ENCODE measurements around the gene MPHOSPH9. TPM values are rescaled to one million over a fixed set of nuclear protein-coding genes. Genes with fewer than 3 reads are reported as not detected.
"Not testable (repeated sequence)": the region's sequence is repeated elsewhere in the genome, so short reads cannot be mapped to it uniquely, and the experiment has no call there.

MPHOSPH9 gene
- total and polyA plus RNA-seq, 8 donors = 3.3 to 13.4 (median 6.8) TPM

GRCh38 chr12:123229051-123229450 lies 3.9 kb downstream of the MPHOSPH9 start:
- intact Hi-C loops (cut with DNase I) = no loop called here
- ATAC-seq = no peak
- no peaks in the 10 kb centered on the region for H3K36me3 ChIP-seq

DNA sequence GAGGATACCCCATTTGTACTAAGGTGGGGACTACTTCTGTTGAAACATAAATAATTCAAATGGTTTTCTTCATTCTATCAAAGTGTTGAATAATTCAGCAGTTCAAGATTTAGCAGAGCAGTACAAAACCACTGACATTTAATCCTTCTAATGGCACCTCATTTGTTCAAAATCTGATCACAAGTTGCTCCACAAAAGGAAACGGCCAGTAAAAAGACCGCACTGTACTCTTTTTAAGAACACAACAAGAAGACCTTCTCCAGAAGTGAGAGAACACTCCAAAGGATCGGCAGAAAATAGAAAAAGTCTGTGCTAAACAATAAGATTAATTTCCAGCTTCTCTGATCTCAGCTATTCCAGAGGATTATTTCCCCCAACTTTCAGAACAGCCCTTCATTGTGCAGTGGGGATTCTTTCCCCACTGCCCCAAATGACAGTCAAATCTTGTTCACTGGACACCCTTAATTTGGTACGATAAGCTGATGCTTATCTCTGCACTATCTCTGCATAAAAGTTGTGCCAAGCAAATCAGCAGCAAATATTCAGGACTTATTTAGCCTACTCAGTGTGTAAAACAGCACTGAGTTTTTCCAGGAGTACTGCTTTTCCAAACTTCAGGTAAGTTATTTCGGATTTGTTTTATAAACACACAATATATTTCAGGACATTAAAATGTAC lies 5.2 kb downstream of the MPHOSPH9 start:
- H3K36me3 ChIP-seq = no peaks in the 10 kb centered on the region
- no peak for FAIRE-seq
- intact Hi-C loops (cut with DNase I) = no loop called here
- DNase-seq = no peak
- H3K4me3 ChIP-seq = no peak overlapping the region
- H3K27ac ChIP-seq = no peak overlapping the region
- WGBS, 2 donors = 53 to 60% methylated on average over 5 of the region's 5 CpGs
- no peaks in the 10 kb centered on the region for H3K27me3 ChIP-seq
- TF ChIP-seq, protein P1, sequence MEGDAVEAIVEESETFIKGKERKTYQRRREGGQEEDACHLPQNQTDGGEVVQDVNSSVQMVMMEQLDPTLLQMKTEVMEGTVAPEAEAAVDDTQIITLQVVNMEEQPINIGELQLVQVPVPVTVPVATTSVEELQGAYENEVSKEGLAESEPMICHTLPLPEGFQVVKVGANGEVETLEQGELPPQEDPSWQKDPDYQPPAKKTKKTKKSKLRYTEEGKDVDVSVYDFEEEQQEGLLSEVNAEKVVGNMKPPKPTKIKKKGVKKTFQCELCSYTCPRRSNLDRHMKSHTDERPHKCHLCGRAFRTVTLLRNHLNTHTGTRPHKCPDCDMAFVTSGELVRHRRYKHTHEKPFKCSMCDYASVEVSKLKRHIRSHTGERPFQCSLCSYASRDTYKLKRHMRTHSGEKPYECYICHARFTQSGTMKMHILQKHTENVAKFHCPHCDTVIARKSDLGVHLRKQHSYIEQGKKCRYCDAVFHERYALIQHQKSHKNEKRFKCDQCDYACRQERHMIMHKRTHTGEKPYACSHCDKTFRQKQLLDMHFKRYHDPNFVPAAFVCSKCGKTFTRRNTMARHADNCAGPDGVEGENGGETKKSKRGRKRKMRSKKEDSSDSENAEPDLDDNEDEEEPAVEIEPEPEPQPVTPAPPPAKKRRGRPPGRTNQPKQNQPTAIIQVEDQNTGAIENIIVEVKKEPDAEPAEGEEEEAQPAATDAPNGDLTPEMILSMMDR (IDR thresholded peaks at IDR 0.05) = no peak
- no peak for ATAC-seq
- H3K4me1 ChIP-seq = peaks cover 0 to 7% (median 4%) of the 10 kb centered on the region in 3 donors
- H3K9me3 ChIP-seq = no peaks in the 10 kb centered on the region

More at GRCh38 chr12:123229051-123229450, 3.9 kb downstream of the MPHOSPH9 start:
- Histone ChIP-seq H3K27me3 (no peaks in the 10 kb centered on the region), H3K4me1 (peaks cover 0 to 7% (median 4%) of the 10 kb centered on the region in 3 donors), H3K9me3 (no peaks in the 10 kb centered on the region), H3K4me3 (no peak overlapping the region), H3K27ac (no peak overlapping the region)
- DNase-seq = no peak
- TF ChIP-seq, protein P1 (IDR thresholded peaks at IDR 0.05) = no peak
- WGBS, 2 donors = 93 to 96% methylated on average over 3 of the region's 3 CpGs
- no peak for FAIRE-seq

- intact Hi-C loops (cut with DNase I) = no loop called here
- Histone ChIP-seq H3K27ac (no peak overlapping the region), H3K4me3 (no peak overlapping the region), H3K36me3 (peaks cover 0 to 14% (median 0%) of the 10 kb centered on the region in 3 donors), H3K27me3 (no peaks in the 10 kb centered on the region), H3K4me1 (no peaks in the 10 kb centered on the region), H3K9me3 (no peaks in the 10 kb centered on the region)
- 80 to 85% methylated on average over 2 of the region's 2 CpGs for WGBS, 2 donors
- FAIRE-seq = no peak
- no peak for DNase-seq
- TF ChIP-seq, protein P1 (IDR thresholded peaks at IDR 0.05) = no peak
- no peak for ATAC-seq
Observed at GRCh38 chr12:123225443-123225842, 7.5 kb downstream of the MPHOSPH9 start.

DNA sequence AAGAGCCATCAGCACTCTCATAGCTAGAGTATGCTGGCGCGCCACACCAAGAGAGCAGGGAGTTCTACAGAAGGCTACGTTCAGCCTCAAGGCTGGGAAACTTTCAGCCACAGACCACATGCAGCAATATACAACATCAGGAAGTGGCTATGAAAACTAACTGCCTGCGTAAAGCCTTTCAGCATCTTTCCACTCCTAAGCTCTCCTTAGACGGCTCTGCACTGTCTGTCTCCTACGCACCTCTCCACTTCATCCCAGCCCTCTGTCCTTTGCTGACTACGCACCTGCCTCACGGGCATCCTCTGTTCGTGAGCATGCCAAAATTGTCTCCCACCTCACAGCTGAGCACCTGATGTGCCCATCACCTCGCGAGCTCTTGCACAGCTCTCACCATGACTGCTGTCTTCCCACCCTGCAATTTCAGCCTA lies 9.7 kb downstream of the MPHOSPH9 start:
- WGBS, 2 donors = 93 to 94% methylated on average over 11 of the region's 11 CpGs
- H3K36me3 ChIP-seq = peaks cover 0 to 14% (median 0%) of the 10 kb centered on the region in 3 donors

GRCh38 chr12:123207815-123208214 lies 25.1 kb downstream of the MPHOSPH9 start:
- H3K27me3 ChIP-seq; ATAC-seq; DNase-seq; intact Hi-C loops (cut with DNase I); H3K36me3 ChIP-seq; H3K9me3 ChIP-seq; H3K4me1 ChIP-seq; FAIRE-seq; H3K4me3 ChIP-seq; H3K27ac ChIP-seq: not testable (repeated sequence)
- WGBS, 2 donors = 97 to 98% methylated on average over 6 to 7 of the region's 7 CpGs

More for the DNA sequence above, 9.7 kb downstream of the MPHOSPH9 start:
- Histone ChIP-seq H3K4me3 (no peak overlapping the region), H3K4me1 (no peaks in the 10 kb centered on the region), H3K27ac (no peak overlapping the region), H3K27me3 (no peaks in the 10 kb centered on the region), H3K9me3 (no peaks in the 10 kb centered on the region)
- DNase-seq (no peak), FAIRE-seq (no peak), ATAC-seq (no peak)
- TF ChIP-seq, protein P1 (IDR thresholded peaks at IDR 0.05) = no peak
- intact Hi-C loops (cut with DNase I) = no loop called here

DNA sequence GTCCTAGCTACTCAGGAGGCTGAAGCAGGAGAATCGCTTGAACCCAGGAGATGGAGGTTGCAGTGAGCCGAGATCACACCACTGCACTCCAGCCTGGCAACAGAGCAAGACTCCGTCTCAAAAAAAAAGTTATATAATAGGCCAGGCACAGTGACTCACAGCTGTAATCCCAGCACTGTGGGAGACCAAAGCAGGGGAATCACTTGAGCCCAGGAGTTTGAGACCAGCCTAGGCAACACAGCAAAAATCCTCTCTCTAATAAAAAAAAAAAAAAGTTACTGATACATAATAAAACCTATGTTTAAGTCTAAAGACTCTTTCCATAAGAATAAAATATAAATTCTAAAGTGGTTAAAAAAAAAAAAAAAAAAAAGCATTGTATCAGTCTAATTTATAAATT lies 26.1 kb downstream of the MPHOSPH9 start:
- H3K9me3 ChIP-seq; FAIRE-seq; DNase-seq; H3K36me3 ChIP-seq; H3K4me3 ChIP-seq; H3K27ac ChIP-seq; H3K27me3 ChIP-seq; intact Hi-C loops (cut with DNase I); H3K4me1 ChIP-seq; ATAC-seq: not testable (repeated sequence)
- 80 to 84% methylated on average over 3 of the region's 3 CpGs for WGBS, 2 donors

All from pancreas (tissue), 10 donors.